ENCODE results near the gene KRT3.

- TF ChIP-seq CTCF (IDR thresholded peaks at IDR 0.05) (no peak), REST (IDR thresholded peaks at IDR 0.05; ENCODE audit: insufficient read depth in 1 of 2, low read depth in 2 of 2, low read length in 1 of 2) (no peak), SIN3A (IDR thresholded peaks at IDR 0.05; ENCODE audit: borderline replicate concordance, insufficient read depth, low read depth, low read length) (no peak), POLR2AphosphoS5 (IDR thresholded peaks at IDR 0.05; ENCODE audit: low read depth, low read length) (no peak), TCF7L2 (IDR thresholded peaks at IDR 0.05; ENCODE audit: low read depth, low read length) (no peak)
These were observed 37.3 kb upstream of the KRT3 start for GRCh38 chr12:52832985-52833905.

Measured in Panc1 (cell line).